Gastroesophageal sphincter (tissue), 3 donors: ENCODE measurements around the gene MINDY4.

Experiments used
- POLR2A ChIP-seq, 2 donors: fragments of 450-650 bp; IDR thresholded peaks; one replicate each; pipeline ENCODE4 v1.6.1; 2017; ENCODE audit warnings: antibody characterized with exemption in 2 of 2, mild to moderate bottlenecking in 2 of 2, moderate library complexity in 1 of 2
- TF ChIP-seq, protein P1 (sequence below), 4 experiments: fragments of 200-600 bp in 2 of 4; fragments of 450-650 bp in 2 of 4; sonication (generic) in 1 of 4; IDR thresholded peaks; one replicate each; pipeline ENCODE4 v1.5.1; 2017 to 2019; ENCODE audit warnings: antibody characterized with exemption in 4 of 4, mild to moderate bottlenecking in 2 of 4, moderate library complexity in 2 of 4

DNA sequence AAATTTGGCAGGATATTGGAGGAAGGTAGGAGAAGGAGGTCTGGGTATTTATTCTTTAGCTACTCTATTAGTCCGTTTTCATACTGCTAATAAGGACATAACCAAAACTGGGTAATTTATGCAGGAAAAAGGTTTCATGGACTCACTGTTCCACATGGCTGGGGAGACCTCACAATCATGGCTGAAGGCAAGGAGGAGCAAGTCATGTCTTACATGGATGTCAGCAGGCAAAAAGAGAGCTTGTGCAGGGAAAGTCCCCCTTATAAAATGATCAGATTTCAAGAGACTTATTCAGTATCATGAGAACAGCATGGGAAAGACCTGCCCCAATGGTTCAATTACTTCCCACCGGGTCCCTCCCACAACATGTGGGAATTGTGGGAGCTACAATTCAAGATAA is 21.2 kb upstream of the MINDY4 start:
- TF ChIP-seq, protein P1, sequence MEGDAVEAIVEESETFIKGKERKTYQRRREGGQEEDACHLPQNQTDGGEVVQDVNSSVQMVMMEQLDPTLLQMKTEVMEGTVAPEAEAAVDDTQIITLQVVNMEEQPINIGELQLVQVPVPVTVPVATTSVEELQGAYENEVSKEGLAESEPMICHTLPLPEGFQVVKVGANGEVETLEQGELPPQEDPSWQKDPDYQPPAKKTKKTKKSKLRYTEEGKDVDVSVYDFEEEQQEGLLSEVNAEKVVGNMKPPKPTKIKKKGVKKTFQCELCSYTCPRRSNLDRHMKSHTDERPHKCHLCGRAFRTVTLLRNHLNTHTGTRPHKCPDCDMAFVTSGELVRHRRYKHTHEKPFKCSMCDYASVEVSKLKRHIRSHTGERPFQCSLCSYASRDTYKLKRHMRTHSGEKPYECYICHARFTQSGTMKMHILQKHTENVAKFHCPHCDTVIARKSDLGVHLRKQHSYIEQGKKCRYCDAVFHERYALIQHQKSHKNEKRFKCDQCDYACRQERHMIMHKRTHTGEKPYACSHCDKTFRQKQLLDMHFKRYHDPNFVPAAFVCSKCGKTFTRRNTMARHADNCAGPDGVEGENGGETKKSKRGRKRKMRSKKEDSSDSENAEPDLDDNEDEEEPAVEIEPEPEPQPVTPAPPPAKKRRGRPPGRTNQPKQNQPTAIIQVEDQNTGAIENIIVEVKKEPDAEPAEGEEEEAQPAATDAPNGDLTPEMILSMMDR (IDR thresholded peaks at IDR 0.05) = no peak
- no peak for TF ChIP-seq POLR2A (IDR thresholded peaks at IDR 0.05)
